Midbrain (tissue), 1 donor: ENCODE data around the gene UBE3C.

ENCODE experiments used
- DNase-seq: peaks from one replicate; lab custom pipeline; 2025; lab: John Stamatoyannopoulos, UW

The UBE3C gene

GRCh38 chr7:157177333-157177982 lies 38.7 kb downstream of the UBE3C start:
- DNase-seq: no peak

- no peak for DNase-seq
Observed at GRCh38 chr7:157177983-157178381, 39.3 kb downstream of the UBE3C start.

GRCh38 chr7:157183832-157184231 lies 45.1 kb downstream of the UBE3C start:
- no peak for DNase-seq

DNA sequence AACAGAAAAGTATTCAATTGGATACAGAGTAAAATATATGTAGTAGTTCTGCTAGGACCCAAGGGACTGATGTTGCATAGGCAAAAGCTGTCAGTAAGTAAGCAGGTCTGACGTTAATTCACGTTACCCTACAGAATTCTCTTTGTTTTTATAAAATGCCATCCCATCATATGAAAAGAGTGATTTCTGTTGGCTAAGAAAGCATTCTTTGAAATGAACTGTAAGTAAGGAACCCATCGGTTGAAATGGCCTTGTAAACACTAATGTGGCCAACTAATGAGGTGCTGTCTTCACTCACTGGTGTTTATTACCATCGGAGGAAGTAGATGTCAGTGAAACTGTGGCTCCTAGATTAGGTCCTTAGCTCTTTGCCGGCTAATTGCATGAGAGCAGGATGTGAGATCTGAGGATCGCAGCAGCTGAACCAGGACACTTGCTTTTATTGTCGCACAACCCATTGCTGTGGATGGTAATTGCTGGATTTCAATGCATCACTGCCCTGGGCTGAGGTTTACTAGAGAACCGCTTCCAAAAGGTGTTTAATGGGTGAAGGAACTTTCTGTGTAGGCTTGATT lies 49.5 kb downstream of the UBE3C start:
- no peak for DNase-seq

- no peak for DNase-seq
Observed at GRCh38 chr7:157189405-157189804, 50.7 kb downstream of the UBE3C start.

GRCh38 chr7:157192861-157193260 lies 54.1 kb downstream of the UBE3C start:
- no peak for DNase-seq

DNA sequence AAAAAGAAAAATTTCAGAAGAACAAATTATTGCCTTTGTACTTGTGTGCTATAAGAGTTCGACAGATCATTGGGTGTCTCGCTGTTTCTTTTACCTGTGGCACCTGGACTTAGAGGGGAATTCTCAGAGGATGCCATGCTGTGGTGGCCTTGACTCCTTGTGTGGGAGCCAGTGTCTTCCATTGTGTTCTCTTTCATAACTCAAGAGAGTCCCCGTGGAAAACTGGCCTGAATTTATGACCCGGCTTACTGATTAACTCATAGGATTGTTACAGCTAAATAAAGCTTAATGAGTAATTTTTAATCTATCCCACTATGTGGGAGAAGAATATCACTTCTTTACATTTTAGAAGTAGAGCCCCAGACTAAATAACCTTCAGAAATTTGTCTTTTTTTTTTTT lies 54.5 kb downstream of the UBE3C start:
- DNase-seq: no peak

GRCh38 chr7:157194948-157195347 lies 56.2 kb downstream of the UBE3C start:
- no peak for DNase-seq

GRCh38 chr7:157195868-157196267 lies 57.1 kb downstream of the UBE3C start:
- DNase-seq: no peak

DNA sequence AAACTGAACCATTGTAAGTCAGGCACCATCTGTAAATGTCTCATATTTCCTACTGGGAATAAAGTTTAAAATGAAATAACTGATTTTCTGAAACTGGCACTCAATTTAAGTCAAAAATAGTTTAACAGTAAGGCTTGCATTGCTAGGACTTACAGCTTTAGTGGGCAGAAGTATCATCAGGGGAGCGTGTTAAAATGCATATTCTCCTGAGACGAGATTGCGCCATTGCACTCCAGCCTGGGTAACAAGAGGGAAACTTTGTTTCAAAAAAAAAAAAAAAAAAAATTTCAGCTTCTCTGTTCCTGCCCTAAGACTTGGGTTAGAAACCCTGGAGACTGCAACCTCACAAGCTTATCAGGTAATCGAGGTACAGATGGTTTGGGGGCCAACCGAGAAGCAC lies 65.4 kb downstream of the UBE3C start:
- DNase-seq: no peak

- no peak for DNase-seq
Observed at GRCh38 chr7:157205438-157205837, 66.7 kb downstream of the UBE3C start.

GRCh38 chr7:157208571-157209413 lies 70.1 kb downstream of the UBE3C start:
- no peak for DNase-seq

GRCh38 chr7:157210682-157211081 lies 72.0 kb downstream of the UBE3C start:
- no peak for DNase-seq

DNA sequence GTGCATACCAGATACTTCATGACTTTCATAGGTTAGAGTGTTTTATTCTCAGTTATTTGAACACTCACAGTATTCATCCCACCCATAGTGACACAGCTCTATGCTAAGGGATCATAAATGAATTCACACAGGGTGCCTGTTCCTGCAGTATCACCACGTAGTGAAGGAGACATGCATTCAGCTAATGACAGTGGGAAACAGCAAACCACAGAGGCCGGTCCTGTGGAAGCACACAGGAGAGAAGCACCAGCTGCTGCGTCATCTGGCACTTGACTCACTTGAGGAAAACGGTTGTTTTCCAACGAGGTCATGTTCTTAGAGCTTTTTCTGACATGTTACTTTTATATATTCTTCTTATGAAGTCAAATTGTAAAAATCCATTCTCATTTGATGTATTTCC lies 73.0 kb downstream of the UBE3C start:
- DNase-seq: no peak

DNA sequence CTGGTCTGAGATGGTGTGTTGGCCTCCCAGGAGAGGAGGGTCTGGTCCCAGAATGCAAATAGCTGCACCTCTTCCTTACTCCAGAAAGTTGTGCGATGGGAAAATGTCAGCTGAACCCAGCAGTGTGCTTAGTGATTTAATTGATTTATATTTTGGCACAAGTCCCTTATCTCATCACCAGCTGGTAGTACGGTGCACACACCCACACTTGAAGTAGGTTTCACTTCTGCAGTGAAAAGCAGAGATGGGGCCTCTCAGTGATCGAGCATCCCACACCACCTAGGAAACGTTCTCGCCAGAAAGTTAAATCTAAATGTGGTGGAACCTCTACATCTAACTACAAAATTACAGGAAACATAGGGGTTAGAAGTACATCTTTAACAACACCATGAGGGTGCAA lies 80.4 kb downstream of the UBE3C start:
- DNase-seq: no peak

- DNase-seq: no peak
Observed at GRCh38 chr7:157220916-157221569, 82.3 kb downstream of the UBE3C start.

DNA sequence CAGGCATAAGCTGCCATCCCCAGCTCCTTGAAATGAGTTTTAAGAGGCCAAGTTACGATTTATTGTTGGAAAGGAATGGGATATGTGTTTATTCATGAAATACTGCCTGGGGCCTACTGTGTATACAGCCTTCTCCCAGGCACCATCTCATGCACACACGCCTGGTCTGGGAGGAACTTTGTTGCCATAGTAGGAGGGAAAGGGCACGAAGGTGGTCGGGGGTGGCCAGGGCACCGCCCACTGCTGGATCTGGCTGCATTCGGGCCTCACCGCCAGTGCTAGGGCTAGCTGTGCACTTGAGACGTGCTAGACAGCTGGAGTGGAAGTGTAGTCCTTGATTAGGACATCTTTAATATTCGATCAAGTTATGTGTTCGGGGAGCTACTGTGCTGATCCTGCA lies 84.0 kb downstream of the UBE3C start:
- DNase-seq: no peak

DNA sequence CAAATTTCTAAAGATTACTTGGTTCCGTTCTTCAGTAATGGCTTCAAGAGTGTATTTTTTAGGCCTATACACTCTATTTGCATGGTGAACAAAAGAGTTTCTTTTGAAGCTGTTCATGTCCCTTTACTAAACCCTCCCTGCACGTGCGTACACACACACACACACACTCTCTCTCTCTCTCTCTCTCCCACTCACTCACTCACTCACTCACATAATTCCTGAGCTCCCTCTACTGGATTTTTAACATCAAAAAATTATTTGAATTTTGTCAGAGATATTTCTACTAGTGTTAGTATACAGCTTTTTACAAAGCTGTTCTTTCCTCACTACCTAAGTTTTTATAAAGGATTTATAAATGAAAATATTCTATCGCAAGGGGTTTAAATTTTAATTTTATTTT lies 85.9 kb downstream of the UBE3C start:
- DNase-seq: peak; percentile 14

- no peak for DNase-seq
Observed at GRCh38 chr7:157228864-157229422, 90.2 kb downstream of the UBE3C start.

DNA sequence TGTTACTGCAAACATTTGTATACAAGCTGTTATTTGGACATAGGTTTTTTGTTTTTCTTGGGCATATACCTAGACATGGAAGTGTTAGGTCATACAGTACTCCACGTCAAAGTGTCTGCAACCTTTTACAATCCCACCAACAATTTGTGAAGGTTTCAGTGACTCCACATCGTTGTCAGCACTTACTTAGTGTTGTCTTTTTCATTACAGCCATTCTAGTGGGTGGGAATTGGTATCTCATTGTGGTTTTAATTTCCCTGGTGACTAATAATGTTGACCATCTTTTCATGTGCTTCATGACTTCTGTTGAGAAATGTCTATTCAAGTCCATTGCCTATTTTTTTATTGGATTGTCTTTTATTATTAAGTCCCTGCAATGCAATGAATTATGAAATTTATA lies 95.0 kb downstream of the UBE3C start:
- no peak for DNase-seq

- DNase-seq: no peak
Observed at GRCh38 chr7:157234271-157234670, 95.5 kb downstream of the UBE3C start.
